ENCODE measurements around the gene ADNP2.

ADNP2 gene

DNA sequence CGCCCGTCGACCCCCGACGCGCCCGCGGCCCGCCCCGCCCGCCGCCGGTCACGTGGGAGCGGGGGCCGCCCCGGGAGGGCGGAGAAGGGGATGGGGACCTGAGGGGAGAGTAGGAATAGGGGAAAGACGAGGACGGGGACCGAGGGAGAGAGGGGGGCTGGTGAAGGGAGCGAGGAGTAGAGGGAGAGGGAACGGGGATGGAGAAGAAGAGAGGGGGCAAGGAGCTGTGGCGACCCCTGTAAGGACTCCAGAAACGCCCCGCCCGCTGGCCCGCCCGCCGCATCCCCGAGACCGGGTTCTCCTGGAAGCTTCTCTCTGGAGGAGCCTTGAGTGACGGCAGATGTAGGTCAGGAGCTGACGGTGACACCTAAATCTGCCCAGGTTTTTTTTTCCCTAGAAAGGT, 615 bp downstream of the ADNP2 start (continued):
- TF ChIP-seq, protein P1, sequence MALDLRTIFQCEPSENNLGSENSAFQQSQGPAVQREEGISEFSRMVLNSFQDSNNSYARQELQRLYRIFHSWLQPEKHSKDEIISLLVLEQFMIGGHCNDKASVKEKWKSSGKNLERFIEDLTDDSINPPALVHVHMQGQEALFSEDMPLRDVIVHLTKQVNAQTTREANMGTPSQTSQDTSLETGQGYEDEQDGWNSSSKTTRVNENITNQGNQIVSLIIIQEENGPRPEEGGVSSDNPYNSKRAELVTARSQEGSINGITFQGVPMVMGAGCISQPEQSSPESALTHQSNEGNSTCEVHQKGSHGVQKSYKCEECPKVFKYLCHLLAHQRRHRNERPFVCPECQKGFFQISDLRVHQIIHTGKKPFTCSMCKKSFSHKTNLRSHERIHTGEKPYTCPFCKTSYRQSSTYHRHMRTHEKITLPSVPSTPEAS (tag by site-specific recombination; IDR thresholded peaks at IDR 0.05), result no peak
- TF ChIP-seq ZNF37A (tag by site-specific recombination; IDR thresholded peaks at IDR 0.05), result no peak
- TF ChIP-seq ZNF777 (tag by site-specific recombination; IDR thresholded peaks at IDR 0.05; ENCODE audit: borderline replicate concordance), result no peak
- no peak for TF ChIP-seq ZNF549 (tag by site-specific recombination; IDR thresholded peaks at IDR 0.05)
- no peak for TF ChIP-seq ZNF654 (tag by site-specific recombination; IDR thresholded peaks at IDR 0.05; ENCODE audit: low read depth)
- no peak for TF ChIP-seq ZNF302 (tag by site-specific recombination; IDR thresholded peaks at IDR 0.05; ENCODE audit: low read depth)
- TF ChIP-seq, protein P2, sequence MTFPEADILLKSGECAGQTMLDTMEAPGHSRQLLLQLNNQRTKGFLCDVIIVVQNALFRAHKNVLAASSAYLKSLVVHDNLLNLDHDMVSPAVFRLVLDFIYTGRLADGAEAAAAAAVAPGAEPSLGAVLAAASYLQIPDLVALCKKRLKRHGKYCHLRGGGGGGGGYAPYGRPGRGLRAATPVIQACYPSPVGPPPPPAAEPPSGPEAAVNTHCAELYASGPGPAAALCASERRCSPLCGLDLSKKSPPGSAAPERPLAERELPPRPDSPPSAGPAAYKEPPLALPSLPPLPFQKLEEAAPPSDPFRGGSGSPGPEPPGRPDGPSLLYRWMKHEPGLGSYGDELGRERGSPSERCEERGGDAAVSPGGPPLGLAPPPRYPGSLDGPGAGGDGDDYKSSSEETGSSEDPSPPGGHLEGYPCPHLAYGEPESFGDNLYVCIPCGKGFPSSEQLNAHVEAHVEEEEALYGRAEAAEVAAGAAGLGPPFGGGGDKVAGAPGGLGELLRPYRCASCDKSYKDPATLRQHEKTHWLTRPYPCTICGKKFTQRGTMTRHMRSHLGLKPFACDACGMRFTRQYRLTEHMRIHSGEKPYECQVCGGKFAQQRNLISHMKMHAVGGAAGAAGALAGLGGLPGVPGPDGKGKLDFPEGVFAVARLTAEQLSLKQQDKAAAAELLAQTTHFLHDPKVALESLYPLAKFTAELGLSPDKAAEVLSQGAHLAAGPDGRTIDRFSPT (tag by site-specific recombination; IDR thresholded peaks at IDR 0.05), result no peak
- TF ChIP-seq SP7 (tag by site-specific recombination; IDR thresholded peaks at IDR 0.05), result no peak
- 0 out of 2 replicates have a peak, but pooled peaks have one; percentile 6 for TF ChIP-seq ZNF596 (tag by site-specific recombination; IDR thresholded peaks at IDR 0.05)
- TF ChIP-seq ZNF558 (tag by site-specific recombination; IDR thresholded peaks at IDR 0.05), result no peak
- no peak for TF ChIP-seq ZNF510 (tag by site-specific recombination; IDR thresholded peaks at IDR 0.05; ENCODE audit: insufficient replicate concordance)
- TF ChIP-seq ZFP41 (tag by site-specific recombination; IDR thresholded peaks at IDR 0.05; ENCODE audit: borderline replicate concordance), result no peak
- no peak for TF ChIP-seq ZNF404 (tag by site-specific recombination; IDR thresholded peaks at IDR 0.05)
- TF ChIP-seq ZNF23 (tag by site-specific recombination; IDR thresholded peaks at IDR 0.05; ENCODE audit: borderline replicate concordance), result no peak
- 0 out of 2 replicates have a peak, but pooled peaks have one; percentile 23 for TF ChIP-seq ZEB2 (tag by site-specific recombination; IDR thresholded peaks at IDR 0.05)
- no peak for TF ChIP-seq ZNF354C (tag by site-specific recombination; IDR thresholded peaks at IDR 0.05; ENCODE audit: borderline replicate concordance, low read depth)
- TF ChIP-seq ZNF791 (tag by site-specific recombination; IDR thresholded peaks at IDR 0.05), result no peak
- no peak for TF ChIP-seq YY1 (tag by site-specific recombination; IDR thresholded peaks at IDR 0.05)
- no peak for TF ChIP-seq ZNF521 (tag by site-specific recombination; IDR thresholded peaks at IDR 0.05)
- TF ChIP-seq KLF8 (tag by site-specific recombination; IDR thresholded peaks at IDR 0.05), result peak; percentile 30; the same call in 1 of the 2 replicates
- no peak for TF ChIP-seq MEIS1 (CRISPR knock-in tag; IDR thresholded peaks at IDR 0.05; ENCODE audit: borderline replicate concordance)
- TF ChIP-seq ZNF214 (tag by site-specific recombination; IDR thresholded peaks at IDR 0.05; ENCODE audit: borderline replicate concordance), result no peak
- no peak for TF ChIP-seq GLI4 (tag by site-specific recombination; IDR thresholded peaks at IDR 0.05)
- TF ChIP-seq, protein P3, sequence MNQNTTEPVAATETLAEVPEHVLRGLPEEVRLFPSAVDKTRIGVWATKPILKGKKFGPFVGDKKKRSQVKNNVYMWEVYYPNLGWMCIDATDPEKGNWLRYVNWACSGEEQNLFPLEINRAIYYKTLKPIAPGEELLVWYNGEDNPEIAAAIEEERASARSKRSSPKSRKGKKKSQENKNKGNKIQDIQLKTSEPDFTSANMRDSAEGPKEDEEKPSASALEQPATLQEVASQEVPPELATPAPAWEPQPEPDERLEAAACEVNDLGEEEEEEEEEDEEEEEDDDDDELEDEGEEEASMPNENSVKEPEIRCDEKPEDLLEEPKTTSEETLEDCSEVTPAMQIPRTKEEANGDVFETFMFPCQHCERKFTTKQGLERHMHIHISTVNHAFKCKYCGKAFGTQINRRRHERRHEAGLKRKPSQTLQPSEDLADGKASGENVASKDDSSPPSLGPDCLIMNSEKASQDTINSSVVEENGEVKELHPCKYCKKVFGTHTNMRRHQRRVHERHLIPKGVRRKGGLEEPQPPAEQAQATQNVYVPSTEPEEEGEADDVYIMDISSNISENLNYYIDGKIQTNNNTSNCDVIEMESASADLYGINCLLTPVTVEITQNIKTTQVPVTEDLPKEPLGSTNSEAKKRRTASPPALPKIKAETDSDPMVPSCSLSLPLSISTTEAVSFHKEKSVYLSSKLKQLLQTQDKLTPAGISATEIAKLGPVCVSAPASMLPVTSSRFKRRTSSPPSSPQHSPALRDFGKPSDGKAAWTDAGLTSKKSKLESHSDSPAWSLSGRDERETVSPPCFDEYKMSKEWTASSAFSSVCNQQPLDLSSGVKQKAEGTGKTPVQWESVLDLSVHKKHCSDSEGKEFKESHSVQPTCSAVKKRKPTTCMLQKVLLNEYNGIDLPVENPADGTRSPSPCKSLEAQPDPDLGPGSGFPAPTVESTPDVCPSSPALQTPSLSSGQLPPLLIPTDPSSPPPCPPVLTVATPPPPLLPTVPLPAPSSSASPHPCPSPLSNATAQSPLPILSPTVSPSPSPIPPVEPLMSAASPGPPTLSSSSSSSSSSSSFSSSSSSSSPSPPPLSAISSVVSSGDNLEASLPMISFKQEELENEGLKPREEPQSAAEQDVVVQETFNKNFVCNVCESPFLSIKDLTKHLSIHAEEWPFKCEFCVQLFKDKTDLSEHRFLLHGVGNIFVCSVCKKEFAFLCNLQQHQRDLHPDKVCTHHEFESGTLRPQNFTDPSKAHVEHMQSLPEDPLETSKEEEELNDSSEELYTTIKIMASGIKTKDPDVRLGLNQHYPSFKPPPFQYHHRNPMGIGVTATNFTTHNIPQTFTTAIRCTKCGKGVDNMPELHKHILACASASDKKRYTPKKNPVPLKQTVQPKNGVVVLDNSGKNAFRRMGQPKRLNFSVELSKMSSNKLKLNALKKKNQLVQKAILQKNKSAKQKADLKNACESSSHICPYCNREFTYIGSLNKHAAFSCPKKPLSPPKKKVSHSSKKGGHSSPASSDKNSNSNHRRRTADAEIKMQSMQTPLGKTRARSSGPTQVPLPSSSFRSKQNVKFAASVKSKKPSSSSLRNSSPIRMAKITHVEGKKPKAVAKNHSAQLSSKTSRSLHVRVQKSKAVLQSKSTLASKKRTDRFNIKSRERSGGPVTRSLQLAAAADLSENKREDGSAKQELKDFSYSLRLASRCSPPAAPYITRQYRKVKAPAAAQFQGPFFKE (tag by site-specific recombination; IDR thresholded peaks at IDR 0.05; ENCODE audit: borderline replicate concordance), result no peak
- TF ChIP-seq, protein P4, sequence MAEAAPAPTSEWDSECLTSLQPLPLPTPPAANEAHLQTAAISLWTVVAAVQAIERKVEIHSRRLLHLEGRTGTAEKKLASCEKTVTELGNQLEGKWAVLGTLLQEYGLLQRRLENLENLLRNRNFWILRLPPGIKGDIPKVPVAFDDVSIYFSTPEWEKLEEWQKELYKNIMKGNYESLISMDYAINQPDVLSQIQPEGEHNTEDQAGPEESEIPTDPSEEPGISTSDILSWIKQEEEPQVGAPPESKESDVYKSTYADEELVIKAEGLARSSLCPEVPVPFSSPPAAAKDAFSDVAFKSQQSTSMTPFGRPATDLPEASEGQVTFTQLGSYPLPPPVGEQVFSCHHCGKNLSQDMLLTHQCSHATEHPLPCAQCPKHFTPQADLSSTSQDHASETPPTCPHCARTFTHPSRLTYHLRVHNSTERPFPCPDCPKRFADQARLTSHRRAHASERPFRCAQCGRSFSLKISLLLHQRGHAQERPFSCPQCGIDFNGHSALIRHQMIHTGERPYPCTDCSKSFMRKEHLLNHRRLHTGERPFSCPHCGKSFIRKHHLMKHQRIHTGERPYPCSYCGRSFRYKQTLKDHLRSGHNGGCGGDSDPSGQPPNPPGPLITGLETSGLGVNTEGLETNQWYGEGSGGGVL (tag by site-specific recombination; IDR thresholded peaks at IDR 0.05), result peak; percentile 82
- TF ChIP-seq, protein P5, sequence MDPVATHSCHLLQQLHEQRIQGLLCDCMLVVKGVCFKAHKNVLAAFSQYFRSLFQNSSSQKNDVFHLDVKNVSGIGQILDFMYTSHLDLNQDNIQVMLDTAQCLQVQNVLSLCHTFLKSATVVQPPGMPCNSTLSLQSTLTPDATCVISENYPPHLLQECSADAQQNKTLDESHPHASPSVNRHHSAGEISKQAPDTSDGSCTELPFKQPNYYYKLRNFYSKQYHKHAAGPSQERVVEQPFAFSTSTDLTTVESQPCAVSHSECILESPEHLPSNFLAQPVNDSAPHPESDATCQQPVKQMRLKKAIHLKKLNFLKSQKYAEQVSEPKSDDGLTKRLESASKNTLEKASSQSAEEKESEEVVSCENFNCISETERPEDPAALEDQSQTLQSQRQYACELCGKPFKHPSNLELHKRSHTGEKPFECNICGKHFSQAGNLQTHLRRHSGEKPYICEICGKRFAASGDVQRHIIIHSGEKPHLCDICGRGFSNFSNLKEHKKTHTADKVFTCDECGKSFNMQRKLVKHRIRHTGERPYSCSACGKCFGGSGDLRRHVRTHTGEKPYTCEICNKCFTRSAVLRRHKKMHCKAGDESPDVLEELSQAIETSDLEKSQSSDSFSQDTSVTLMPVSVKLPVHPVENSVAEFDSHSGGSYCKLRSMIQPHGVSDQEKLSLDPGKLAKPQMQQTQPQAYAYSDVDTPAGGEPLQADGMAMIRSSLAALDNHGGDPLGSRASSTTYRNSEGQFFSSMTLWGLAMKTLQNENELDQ (tag by site-specific recombination; IDR thresholded peaks at IDR 0.05; ENCODE audit: low read depth), result no peak
- no peak for TF ChIP-seq ZNF514 (tag by site-specific recombination; IDR thresholded peaks at IDR 0.05)
- no peak for TF ChIP-seq ZFP69B (tag by site-specific recombination; IDR thresholded peaks at IDR 0.05)

All from HEK293 (cell line).